ENCODE data around the gene PDIA3.

Gene PDIA3

GRCh38 chr15:43791993-43792760, 45.9 kb downstream of the PDIA3 start, which contains the start of gene SERF2:
SERF2 (plus strand) TSS chr15:43792320; CDS start chr15:43792377, 57 bp downstream.
- Histone ChIP-seq H3K4me3 (replicated peaks; ENCODE audit: insufficient read depth, low read length) (peak within 1 kb of the TSS; percentile 94), H3K27me3 (ENCODE audit: insufficient read depth, poor library complexity, severe bottlenecking) (no peaks in the 10 kb centered on the region), H3K27ac (replicated peaks) (peak within 1 kb of the TSS; percentile 96)
- peak; percentile 97 for TF ChIP-seq POLR2AphosphoS5 (IDR thresholded peaks at IDR 0.05; ENCODE audit: low read depth)
- TF ChIP-seq SPI1 (IDR thresholded peaks at IDR 0.05; ENCODE audit: borderline replicate concordance, low read depth), result no peak
- no peak for TF ChIP-seq GABPA (IDR thresholded peaks at IDR 0.05; ENCODE audit: low read depth)
- no peak for TF ChIP-seq CTCF (IDR thresholded peaks at IDR 0.05; ENCODE audit: insufficient read depth, low read length)
- DNase-seq (ENCODE audit: low read depth in 1 of 2, low spot score in 1 of 2), result peak; percentile 99 to 100

- peak in 1 of 2 experiments; percentile 31 for DNase-seq (ENCODE audit: low read depth in 1 of 2, low spot score in 1 of 2)
- Histone ChIP-seq H3K4me3 (replicated peaks; ENCODE audit: insufficient read depth, low read length) (peak overlapping the region; percentile 94), H3K27me3 (ENCODE audit: insufficient read depth, poor library complexity, severe bottlenecking) (no peaks in the 10 kb centered on the region), H3K27ac (replicated peaks) (peak overlapping the region; percentile 96)
- no peak for TF ChIP-seq REST (IDR thresholded peaks at IDR 0.05; ENCODE audit: insufficient replicate concordance, low read depth)
- no peak for TF ChIP-seq POLR2AphosphoS5 (IDR thresholded peaks at IDR 0.05; ENCODE audit: low read depth)
- no peak for TF ChIP-seq CTCF (IDR thresholded peaks at IDR 0.05; ENCODE audit: insufficient read depth, low read length)
- TF ChIP-seq SPI1 (IDR thresholded peaks at IDR 0.05; ENCODE audit: borderline replicate concordance, low read depth), result no peak
- TF ChIP-seq GABPA (IDR thresholded peaks at IDR 0.05; ENCODE audit: low read depth), result no peak
Measured at GRCh38 chr15:43792761-43793476, 46.7 kb downstream of the PDIA3 start.

GRCh38 chr15:43793647-43794046, 47.4 kb downstream of the PDIA3 start:
- H3K27ac ChIP-seq (replicated peaks), result peak overlapping the region; percentile 96
- peak in 1 of 2 experiments; percentile 46 for DNase-seq (ENCODE audit: low read depth in 1 of 2, low spot score in 1 of 2)
- peak overlapping the region; percentile 94 for H3K4me3 ChIP-seq (replicated peaks; ENCODE audit: insufficient read depth, low read length)
- no peaks in the 10 kb centered on the region for H3K27me3 ChIP-seq (ENCODE audit: insufficient read depth, poor library complexity, severe bottlenecking)
- TF ChIP-seq REST (IDR thresholded peaks at IDR 0.05; ENCODE audit: insufficient replicate concordance, low read depth), result no peak
- no peak for TF ChIP-seq CTCF (IDR thresholded peaks at IDR 0.05; ENCODE audit: insufficient read depth, low read length)
- no peak for TF ChIP-seq POLR2AphosphoS5 (IDR thresholded peaks at IDR 0.05; ENCODE audit: low read depth)
- no peak for TF ChIP-seq SPI1 (IDR thresholded peaks at IDR 0.05; ENCODE audit: borderline replicate concordance, low read depth)
- no peak for TF ChIP-seq GABPA (IDR thresholded peaks at IDR 0.05; ENCODE audit: low read depth)

Data from HL-60 (cell line).